HG03175 (cell line): ENCODE measurements around the gene TCERG1.
"Not testable (repeated sequence)": the region's sequence is repeated elsewhere in the genome, so short reads cannot be mapped to it uniquely, and the experiment has no call there.

Source experiments
- ATAC-seq: cut with Tn5 transposase; IDR thresholded peaks from one replicate; pipeline ENCODE4 v1.9.1; 2021; ENCODE audit warnings: mild to moderate bottlenecking, moderate library complexity; ENCODE audit not compliant: unreplicated experiment

TCERG1 gene

DNA sequence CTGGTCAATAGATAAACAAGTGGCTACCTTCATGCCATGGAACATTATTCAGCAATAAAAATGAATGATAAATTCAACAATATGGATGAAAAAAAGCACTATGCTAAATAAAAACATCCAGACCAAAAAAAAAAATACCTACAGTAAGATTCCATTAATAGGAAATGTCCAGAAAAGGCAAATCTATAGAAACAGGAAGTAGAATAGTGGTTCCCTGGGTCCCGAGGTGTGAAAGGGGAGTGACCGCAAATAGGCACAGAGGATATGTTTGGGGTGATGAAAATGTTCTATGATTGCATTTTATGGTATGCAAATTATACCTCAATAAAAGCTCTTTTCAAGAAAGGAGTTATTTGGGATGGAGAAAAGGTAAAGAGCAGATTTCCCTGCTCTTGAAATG is 72.4 kb downstream of the TCERG1 start:
- peak; percentile 53 for ATAC-seq

DNA sequence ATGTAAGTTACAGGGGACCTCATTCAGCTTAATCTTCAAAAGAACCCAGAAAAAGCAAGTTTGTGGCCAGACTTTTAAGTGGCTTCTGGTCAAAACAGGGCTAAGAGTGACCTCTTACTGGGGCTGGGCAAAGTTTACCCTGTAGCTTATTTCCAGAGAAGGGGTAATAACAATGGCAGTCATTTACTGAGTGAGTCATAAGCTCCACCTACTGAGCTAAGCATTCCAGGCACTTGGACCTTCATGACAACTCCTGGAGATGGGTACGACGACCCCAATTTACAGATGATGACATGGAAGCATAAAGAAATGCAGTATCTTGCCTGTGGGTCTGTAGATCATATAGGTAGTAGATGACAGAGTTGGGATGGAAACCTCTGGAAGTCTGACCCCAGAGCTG is 73.6 kb downstream of the TCERG1 start:
- ATAC-seq, result no peak

DNA sequence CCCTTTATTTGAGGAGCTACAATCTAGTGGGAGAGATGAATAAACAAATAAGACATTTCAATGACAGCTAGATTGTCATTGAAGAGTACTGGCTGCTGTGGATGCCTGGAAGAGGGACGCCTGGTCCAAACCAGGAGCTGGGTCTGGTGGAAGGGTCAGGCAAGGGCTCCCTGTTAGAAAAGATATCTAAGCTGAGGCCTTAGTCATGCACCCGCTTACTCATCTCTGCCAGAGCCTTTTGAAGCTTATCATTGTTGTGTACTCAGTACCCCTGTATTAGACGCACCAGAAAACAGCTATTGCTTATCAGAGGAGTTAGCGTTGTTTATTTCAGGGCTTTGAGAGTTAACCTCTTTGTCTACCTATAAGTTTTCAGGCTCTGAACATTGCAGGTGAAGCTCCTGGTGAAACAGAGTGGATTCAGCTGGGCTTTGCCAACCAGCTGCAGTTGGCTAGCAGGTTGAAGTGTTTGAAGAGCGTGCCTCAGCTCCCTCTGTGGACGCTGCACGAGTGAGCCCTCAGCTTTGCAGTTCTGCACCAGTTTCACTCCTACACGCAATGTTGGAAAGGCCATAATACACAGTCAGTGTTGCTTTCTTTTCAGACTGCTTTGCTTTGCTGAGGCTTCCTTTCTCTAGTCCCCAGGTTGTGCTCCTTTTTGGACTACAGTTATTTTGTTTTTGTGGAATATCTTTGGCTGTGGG is 74.4 kb downstream of the TCERG1 start:
- ATAC-seq, result no peak

DNA sequence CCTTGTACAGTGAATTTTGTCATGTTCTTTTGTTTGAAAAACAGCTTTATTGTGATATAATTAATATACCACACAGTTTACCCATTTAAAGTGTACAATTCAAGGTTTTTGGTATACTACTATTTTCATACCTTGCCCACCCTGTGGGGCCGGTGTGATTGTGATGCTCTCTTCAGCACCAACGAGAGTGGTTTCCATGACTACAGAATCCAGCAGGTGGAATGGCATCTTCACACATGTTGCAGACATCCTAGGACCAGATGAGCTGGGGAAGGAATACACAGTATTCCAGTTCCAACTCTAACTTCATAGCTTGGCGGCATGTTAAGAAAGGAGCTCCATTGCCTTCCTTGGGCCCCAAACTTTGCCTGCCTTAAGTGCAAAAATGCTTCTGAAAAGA is 76.6 kb downstream of the TCERG1 start:
- ATAC-seq, result no peak

DNA sequence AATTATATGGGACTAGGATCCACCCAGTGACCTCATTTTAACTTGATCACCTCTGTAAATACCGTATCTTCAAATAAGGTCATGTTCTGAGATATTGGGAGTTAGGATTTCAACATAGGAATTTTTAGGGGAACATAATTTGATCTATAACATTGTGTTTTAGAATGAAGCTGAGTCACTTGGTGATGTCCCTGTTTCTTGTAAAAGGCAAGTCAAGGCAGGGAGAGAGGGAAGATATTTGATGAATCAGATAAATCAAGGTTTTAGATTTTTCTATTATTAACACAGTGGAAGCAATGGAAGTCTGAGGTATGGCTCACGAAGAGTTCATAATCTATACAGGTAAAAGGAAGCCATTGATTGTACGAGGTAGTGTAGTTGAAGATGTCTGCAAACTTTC is 80.7 kb downstream of the TCERG1 start:
- no peak for ATAC-seq

DNA sequence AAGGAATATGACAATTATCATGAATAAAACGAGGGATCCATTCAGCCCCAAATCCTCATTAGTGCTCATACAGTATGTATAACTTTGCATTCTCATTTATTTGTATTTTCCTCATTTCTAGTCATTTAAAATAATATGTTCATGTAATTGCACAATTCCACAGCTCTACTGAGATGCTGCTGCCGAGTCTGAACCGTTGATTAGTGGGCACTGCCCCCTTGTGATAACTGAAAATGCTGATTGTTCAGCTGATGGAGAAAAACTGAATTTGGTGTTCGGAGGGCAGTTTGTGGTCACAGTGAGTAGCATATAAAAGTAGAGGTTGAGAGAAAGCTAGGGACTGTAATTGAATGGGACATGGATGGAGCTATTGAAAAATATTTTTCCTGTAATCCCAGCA is 81.1 kb downstream of the TCERG1 start:
- ATAC-seq, result no peak

DNA sequence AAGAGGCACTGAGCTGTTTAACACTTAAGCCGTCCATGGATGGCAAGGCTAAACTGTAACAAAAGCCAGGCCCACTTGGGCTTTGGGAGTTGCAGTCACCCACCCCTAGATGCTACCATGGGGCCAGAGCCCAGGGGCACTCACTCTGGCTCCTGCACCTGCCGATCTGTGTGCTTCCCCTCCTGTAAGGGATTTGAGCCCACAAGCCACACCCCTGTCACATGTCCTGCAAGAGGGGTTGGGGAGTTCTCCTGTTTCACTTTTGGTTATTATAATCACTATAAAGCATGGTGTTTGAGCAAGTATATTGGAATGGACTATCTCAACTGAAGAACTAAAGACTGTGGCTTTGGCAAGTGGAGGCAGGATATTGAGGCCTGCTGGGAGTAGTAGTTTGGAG is 82.9 kb downstream of the TCERG1 start:
- ATAC-seq, result peak; percentile 56

DNA sequence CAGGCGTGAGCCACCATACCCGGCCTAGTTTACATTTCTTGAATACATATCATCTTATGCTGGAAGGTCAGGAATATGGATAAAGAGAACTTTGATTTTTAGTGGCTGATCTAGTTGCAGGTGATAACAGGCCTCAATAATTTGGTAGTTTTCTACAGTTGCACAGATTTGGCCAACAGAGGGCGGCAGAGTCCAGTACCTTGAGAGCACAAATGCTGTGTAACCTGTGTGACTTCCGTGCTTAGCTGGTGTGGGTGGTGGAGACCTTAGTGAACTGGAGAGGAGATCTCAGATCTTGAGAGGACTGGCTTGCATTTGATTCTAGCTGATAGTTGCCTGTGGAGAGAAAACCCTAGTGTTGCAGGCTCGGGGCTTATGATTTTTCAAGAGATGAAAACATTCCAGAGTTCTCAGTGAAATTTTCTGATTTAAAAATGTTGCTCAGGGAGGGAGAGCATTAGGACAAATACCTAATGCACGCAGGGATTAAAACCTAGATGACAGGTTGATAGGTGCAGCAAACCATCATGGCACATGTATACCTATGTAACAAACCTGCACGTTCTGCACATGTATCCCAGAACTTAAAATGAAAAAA is 86.2 kb downstream of the TCERG1 start:
- ATAC-seq, result peak; percentile 94

DNA sequence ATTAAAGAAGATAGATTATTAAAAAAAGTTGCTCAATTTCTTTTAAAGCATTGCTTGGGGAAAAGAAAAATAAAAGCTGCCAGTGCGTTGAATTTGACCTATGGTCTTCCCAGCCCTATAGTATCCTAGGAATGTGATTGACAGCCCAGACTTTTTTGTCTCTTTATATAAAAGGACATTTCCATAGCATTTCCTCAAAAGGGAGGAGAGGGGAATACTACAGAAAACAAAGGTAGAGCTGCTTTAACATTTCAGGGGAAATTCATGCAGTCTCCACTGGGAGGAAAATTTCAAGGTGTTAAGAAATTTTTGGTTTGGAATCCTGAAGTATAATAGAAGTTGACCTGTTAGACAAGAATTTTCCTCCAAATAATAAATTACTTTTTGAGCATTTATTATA is 86.7 kb downstream of the TCERG1 start:
- no peak for ATAC-seq

DNA sequence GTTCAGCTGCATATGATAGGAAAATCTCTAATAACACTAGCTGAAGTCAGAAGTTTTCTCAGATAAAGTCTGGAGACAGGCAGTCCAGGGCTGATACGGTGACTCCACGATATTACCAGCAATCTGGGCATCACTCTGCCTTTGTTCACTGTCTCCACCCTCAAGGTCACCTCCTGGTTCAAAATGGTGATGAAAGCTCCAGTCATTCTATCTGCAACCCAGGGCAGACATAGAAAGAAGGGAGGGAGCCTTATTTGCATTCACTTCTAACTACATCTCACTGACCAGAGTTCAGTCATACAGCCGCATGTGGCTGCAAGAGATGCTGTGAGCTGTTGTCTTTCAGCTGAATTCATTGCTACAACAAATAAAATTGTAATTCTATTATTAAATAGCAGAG is 91.3 kb downstream of the TCERG1 start:
- no peak for ATAC-seq

DNA sequence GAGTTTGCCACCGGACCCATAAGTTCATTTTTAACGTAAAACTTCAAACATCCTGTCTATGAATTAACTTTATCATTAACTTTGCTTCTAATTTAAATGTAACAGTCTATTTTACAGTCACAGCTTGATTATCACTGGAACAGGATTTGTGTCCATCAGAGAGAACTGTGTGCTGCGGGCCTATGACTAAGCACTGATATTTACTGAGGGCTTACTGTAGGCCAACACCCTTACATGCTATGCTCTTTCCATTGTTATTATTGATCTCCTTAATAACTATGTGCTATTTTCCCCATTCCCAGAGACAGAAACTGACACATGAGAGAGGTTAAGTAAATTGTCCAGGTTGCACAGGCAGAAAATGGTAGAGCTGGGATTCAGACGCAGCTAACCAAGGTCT is 92.8 kb downstream of the TCERG1 start:
- ATAC-seq, result no peak

DNA sequence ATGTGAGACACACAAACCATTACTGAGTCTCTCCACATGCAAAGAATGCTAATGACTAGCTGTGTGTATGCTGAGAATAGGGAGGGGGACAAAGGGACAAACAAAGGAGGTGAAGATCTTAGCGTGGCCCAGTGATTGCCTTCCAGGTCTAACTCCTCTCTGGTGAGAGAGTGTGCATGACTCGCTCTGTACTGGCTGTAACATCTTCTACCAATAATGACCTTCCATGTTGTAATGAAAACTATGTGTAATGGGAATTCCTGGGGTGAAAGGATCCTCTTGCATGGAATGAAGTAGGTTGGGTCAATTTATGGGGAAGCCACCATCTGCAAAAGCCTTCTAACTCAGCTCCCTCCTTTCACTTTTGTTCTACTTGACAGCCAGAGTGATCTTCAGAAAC is 93.3 kb downstream of the TCERG1 start:
- no peak for ATAC-seq

DNA sequence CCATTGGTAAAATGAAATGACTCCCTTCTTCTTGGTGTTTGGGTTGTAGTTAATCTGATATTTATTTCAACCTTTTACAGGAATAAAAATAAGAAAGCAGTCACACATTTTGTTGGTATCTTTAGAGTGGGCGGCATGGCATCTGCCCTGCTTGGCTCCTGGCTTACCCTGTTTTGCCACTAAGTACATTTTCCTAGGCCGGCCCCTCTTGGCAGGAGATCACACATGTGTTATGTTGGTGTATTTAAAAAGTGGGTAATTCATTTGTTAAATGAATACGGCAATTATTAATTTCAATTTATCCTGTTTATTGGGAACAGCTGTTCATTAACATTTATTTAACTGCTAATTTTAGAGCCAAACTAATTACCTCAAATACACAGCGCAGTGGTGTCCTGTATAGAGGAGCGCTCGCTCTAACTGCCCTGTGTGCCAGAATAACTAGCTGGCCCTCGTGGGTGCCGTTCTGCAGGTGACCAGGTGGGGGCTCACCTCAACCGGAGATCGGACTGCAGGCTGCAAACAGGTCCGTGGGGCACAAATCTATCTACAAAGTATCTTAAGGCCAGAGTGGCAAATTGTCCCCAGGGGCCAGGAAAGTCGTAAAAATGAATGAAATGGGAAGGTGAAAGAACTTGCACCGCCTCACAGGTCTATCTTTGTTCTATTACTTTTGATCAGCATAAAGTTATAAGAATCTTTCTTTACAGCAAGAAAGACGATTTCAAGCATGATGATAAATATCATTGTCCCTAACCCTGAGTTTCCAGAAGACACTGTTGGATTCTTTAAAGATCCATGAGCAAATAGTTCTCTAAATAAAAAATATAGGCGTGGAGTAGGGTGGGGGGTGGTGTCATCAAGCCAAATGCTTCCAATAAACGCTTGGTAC is 95.1 kb downstream of the TCERG1 start:
- ATAC-seq, result peak; percentile 97

DNA sequence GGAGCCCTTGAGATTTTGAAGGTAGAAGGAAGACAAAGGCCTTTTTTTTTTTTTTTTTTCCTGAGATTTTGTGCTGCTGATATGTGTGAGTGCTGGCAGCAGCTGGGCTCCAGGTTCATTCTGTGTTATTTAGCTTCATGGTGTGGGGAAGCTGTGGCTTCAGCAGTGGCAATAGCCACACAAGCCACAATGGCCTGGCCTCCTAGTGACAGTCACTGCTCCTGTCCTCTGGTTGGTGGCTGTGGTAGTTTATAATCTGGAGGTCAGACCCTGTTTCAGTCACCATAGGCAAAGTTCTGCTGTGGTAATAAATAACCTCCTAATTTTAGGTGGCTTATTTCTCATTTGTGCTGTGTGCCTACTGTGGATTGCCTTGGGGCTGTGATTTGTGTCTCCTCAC is 97.1 kb downstream of the TCERG1 start:
- ATAC-seq, result no peak

DNA sequence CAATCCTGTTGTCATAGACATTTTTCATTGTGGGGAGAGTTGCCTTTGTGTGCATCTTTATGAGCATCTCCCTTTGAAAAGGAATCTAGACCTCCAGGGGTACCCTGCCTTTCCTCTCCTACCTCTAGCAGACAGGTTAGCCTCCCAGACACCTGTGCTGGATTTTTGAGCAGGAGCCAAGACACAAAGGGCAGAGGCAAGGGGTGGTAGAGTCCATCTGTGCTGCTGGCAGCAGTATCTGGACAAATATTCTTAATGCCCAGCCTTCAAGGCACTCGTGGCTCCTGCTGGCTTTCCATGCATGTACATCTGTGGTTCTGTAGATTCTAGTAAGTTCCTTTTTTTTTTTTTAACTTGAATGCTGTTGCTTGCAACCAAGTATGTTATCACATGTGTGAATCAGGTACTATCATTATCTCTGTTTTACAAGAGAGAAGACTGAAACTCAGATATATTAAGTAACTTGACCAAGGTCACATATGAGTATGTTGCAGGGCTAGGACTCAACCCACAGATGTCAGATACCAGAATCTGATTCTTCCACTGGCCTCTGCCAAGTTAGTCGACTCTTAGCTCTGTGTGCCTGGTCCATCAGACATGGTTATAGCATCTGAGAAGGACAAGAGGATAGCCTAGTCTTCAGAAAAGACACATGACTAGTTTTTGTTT is 101.8 kb downstream of the TCERG1 start:
- no peak for ATAC-seq

DNA sequence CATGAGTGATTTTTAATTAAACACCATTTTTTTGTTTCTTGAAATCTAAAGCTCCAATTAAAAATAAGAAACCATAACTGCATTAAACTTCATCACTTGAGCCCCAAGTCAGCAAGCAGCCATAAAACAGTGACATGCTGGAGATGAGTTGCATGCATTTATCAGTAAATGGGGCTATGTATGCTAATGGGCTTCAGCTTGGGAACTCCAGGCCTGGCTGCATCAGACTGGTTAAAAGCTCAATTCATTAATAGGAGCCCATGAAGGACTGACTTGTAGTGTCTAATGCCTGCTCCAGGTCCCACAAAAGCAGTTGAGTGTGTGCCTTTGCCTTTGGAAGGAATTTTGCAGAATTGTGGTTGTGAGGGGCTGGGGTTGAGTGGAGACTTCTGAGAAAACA is 102.5 kb downstream of the TCERG1 start:
- no peak for ATAC-seq

DNA sequence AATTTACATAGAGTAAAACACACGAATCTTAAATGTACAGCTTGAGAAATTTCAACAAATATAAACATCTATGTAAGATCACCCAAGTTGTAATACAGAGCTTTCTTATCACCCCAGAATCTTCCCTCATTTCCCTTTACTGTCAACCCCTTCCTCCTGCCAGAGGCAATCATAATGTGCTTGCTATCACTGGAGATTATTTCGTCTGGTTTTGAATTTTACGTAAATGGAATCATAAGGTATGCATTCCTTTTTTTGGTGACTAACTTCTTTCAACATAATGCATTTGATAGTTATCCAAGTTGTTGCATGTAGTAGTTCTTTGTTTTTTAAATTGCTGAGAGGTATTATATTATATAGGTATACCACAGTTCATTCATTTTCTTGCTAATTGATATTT is 106.3 kb downstream of the TCERG1 start:
- no peak for ATAC-seq

DNA sequence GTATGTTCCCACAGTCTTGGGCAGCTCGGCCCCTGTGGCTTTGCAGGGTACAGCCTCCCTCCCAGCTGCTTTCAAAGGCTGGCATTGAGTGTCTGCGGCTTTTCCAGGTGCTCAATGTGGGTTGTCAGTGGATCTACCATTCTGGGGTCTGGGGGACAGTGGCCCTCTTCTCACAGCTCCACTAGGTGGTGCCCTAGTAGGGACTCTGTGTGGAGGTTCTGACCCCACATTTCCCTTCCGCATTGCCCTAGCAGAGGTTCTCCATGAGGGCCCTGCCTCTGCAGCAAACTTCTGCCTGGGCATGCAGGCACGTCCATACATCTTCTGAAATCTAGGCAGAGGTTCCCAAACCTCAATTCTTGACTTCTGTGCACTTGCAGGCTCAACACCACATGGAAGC is 109.8 kb downstream of the TCERG1 start:
- ATAC-seq, result not testable (repeated sequence)

DNA sequence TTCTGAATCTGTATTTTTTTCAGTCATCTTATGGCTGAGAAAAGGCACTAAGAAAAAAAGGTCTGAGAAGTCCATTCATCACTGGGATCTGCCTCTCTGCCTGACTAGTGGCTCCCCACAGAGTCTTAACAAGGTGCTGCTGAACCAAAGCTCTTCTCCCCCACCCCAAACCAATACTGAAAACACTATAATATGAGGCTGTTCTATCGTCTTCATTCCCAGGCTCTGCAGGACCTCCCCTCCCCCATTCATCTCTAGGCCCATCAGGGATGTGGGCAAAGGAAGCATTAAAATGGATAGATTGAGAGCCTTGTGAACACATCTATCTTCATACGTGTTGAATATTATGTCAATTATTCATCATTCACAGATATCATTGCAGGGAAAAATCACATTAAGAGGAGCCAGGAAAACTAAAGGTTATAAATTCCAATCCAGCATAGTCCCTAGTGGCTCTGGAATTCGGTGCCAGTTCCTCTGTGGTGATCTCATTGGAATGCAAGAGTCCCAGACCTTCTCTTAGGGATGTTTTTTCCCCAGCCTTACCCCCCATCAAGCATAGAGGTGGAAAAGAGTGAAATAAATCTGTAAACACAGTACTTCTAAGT is 113.2 kb downstream of the TCERG1 start:
- peak; percentile 30 for ATAC-seq
